Astrocyte (in vitro differentiated cells and primary cell): ENCODE data around the gene PWWP3B.

Experiments used
- CTCF ChIP-seq: IDR thresholded peaks from 2 replicates; pipeline ENCODE4 v1.5.1; 2011; ENCODE audit warnings: low read depth, mild to moderate bottlenecking, inconsistent platforms, low read length, moderate library complexity; ENCODE audit not compliant: insufficient read depth
- EZH2 ChIP-seq: IDR thresholded peaks from 2 replicates; pipeline ENCODE4 v1.6.1; 2012; ENCODE audit warnings: mild to moderate bottlenecking, low read length, inconsistent platforms; ENCODE audit not compliant: insufficient read depth

DNA sequence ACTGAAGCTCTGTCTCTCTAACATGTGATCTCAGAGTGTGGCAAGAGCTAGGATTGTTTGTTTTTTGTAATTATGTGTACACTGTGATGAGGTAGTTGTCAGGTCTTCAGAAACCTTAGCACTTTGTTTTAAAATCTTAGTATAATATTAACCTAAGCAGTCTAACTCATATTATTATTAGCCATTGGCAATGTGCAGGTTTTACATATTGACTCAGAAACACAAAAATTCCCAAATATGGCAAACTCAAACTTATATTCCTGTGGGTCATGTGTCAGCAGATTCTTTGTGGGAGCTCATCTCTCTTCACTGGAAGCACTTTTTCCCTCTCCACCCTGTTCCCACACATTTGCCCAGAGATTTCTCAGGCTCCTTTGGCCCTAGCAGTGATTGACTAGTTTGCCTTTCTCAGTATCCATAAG lies 8.2 kb upstream of the PWWP3B start:
- TF ChIP-seq CTCF = no peak
- no peak for TF ChIP-seq EZH2
